Spleen (tissue), 11 donors: Measurements from ENCODE around the gene TMEM208. TPM values are rescaled to one million over a fixed set of nuclear protein-coding genes. Genes with fewer than 3 reads are reported as not detected.

ENCODE experiments used
- DNase-seq: peaks from one replicate; pipeline ENCODE4 v3.0.0-alpha.2; 2020
- H3K27ac ChIP-seq, 8 donors: fragments of 200-600 bp; sonication (generic) in 7 of 8; 1 replicate in 4 of 8; 2 replicates in 4 of 8; pipeline versions ENCODE4 v1.5.0 to v1.8.0; 2016 to 2021; ENCODE audit warnings: inconsistent platforms in 4 of 8, mild to moderate bottlenecking in 4 of 8, moderate library complexity in 1 of 8
- H3K27me3 ChIP-seq, 7 donors: fragments of 200-600 bp; sonication (generic) in 6 of 7; replicated peaks in 1 of 7; 1 replicate in 4 of 7; 2 replicates in 3 of 7; pipeline versions ENCODE4 v1.5.0 to v1.8.0; 2016 to 2021; ENCODE audit warnings: inconsistent platforms in 3 of 7, mild to moderate bottlenecking in 1 of 7
- H3K36me3 ChIP-seq, 6 donors: fragments of 200-600 bp; sonication (generic) in 5 of 6; 1 replicate in 4 of 6; 2 replicates in 2 of 6; pipeline versions ENCODE4 v1.5.0 to v1.8.0; 2016 to 2021; ENCODE audit warnings: inconsistent platforms in 2 of 6
- H3K4me1 ChIP-seq, 6 donors: fragments of 200-600 bp; sonication (generic) in 5 of 6; 1 replicate in 3 of 6; 2 replicates in 3 of 6; pipeline versions ENCODE4 v1.5.0 to v1.8.0; 2016 to 2021; ENCODE audit warnings: inconsistent platforms in 3 of 6
- H3K4me3 ChIP-seq, 8 donors: fragments of 200-600 bp; sonication (generic) in 7 of 8; 1 replicate in 4 of 8; 2 replicates in 4 of 8; pipeline versions ENCODE4 v1.5.0 to v1.8.0; 2016 to 2021; ENCODE audit warnings: inconsistent platforms in 4 of 8, mild to moderate bottlenecking in 4 of 8, moderate library complexity in 2 of 8
- H3K9me3 ChIP-seq, 8 donors: fragments of 200-600 bp; sonication (generic) in 7 of 8; 1 replicate in 4 of 8; 2 replicates in 4 of 8; pipeline versions ENCODE4 v1.5.0 to v1.8.0; 2016 to 2021; ENCODE audit warnings: inconsistent platforms in 4 of 8
- POLR2A ChIP-seq, 3 donors: fragments of 450-650 bp; IDR thresholded peaks; one replicate each; pipeline ENCODE4 v1.5.1; 2017; ENCODE audit warnings: antibody characterized with exemption in 3 of 3, mild to moderate bottlenecking in 1 of 3
- POLR2AphosphoS5 ChIP-seq, 3 donors: sonication (generic); formaldehyde crosslinking; IDR thresholded peaks; one replicate each; pipeline ENCODE4 v1.5.1; 2017; ENCODE audit warnings: antibody characterized with exemption in 3 of 3
- WGBS, 5 donors: extraction: QIAGEN DNeasy Blood & Tissue Kit in 3 of 5; methylation state at CpG; one replicate each; pipeline versions ENCODE4 v1.1.5 to v1.1.7; 2013 to 2018; 5-methylcytosine and 5-hydroxymethylcytosine counted together
- intact Hi-C: fragments of 100-400 bp; cut with DNase I; formaldehyde crosslinking; loops from one replicate; pipeline ENCODE4 v1.15.0; 2023; ENCODE audit warnings: low total_unique reads
- polyA plus RNA-seq, 3 donors: library from polyadenylated mRNA; stranded (reverse); fragments of 200-250 nt; gene quantifications; one replicate each; pipeline ENCODE4 v1.2.1, GENCODE V29; 2013
- total RNA-seq, 7 donors: library from RNA; depleted of rRNA in 3 of 7; stranded (reverse); fragments of >200 nt in 3 of 7; fragmentation: NEBNext Ultra II Directional in 4 of 7; extraction: Animal tissue kit (Norgen Biotek cat#: 25700) in 4 of 7; gene quantifications; one replicate each; pipeline versions ENCODE4 v1.1.0 to v1.2.1, GENCODE V29; 2016 to 2021
- TF ChIP-seq, protein P1 (sequence below), 11 experiments: fragments of 200-600 bp in 7 of 11; fragments of 450-650 bp in 4 of 11; sonication (generic) in 4 of 11; IDR thresholded peaks in 8 of 11; conservative IDR thresholded peaks in 3 of 11; 1 replicate in 7 of 11; 2 replicates in 4 of 11; pipeline versions ENCODE4 v1.4.0 to v1.8.0; 2016 to 2021; ENCODE audit warnings: antibody characterized with exemption in 11 of 11, inconsistent platforms in 4 of 11, mild to moderate bottlenecking in 1 of 11
- donor health status: healthy with polysubstance abuse.
- donor health status: DM: no; HTN: no; CAD: no; lungs with moderate emphysema.
- donor health status: DM: no; HTN: no; CAD: no.
- donor health status: Bipolar disorder and iron deficiency.
- donor health status: healthy.
- donor health status: DM: no; HTN: no; CAD: no.
- donor health status: DM: yes; HTN: yes; CAD: no.

TMEM208 gene
- total and polyA plus RNA-seq, 10 donors: 28.1 to 68.7 (median 35.8) TPM

DNA sequence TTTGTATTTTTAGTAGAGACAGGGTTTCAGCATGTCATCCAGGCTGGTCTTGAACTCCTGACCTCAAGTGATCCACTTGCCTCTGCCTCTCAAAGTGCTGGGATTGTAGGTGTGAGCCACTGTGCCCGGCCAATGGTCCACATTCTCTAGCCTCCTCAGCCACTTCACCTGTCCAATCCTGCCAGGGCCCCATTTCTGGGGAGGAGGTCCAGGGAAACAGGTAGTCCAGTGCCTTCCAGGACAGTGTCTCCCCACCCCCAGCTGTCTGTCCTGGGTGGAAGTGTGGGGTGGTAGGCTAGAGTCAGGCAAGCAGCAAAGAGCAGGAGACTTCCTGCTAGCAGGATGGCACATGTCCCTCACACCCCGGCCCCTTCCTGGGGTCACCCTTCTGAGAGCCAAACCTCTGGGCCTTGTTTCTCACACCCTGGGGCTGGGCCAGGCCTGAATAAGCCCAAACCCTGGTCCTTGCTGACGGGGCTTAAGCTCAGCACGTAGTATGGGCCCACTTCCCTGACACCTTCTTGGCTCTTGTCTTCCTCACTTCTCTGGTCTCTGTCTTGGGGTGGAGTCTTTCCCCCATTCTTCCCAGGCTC, 15.3 kb downstream of the TMEM208 start:
- Histone ChIP-seq H3K36me3 (peaks cover 0 to 58% (median 28%) of the 10 kb centered on the region in 6 donors), H3K4me3 (peak overlapping the region in 1 of 8 donors; percentile 10), H3K4me1 (peaks cover 50 to 97% (median 79%) of the 10 kb centered on the region in 6 donors), H3K27me3 (no peaks in the 10 kb centered on the region), H3K27ac (peak overlapping the region in 7 of 8 donors; percentile 58 to 96 (median 92)), H3K9me3 (no peaks in the 10 kb centered on the region)
- intact Hi-C loops: no loop called here
- 55 to 93% (median 69%) methylated on average over 3 to 4 of the region's 4 CpGs for WGBS, 5 donors
- peak; percentile 77 for DNase-seq
- TF ChIP-seq POLR2AphosphoS5 (IDR thresholded peaks at IDR 0.05): peak in 2 of 3 donors; percentile 11 to 38
- TF ChIP-seq, protein P1, sequence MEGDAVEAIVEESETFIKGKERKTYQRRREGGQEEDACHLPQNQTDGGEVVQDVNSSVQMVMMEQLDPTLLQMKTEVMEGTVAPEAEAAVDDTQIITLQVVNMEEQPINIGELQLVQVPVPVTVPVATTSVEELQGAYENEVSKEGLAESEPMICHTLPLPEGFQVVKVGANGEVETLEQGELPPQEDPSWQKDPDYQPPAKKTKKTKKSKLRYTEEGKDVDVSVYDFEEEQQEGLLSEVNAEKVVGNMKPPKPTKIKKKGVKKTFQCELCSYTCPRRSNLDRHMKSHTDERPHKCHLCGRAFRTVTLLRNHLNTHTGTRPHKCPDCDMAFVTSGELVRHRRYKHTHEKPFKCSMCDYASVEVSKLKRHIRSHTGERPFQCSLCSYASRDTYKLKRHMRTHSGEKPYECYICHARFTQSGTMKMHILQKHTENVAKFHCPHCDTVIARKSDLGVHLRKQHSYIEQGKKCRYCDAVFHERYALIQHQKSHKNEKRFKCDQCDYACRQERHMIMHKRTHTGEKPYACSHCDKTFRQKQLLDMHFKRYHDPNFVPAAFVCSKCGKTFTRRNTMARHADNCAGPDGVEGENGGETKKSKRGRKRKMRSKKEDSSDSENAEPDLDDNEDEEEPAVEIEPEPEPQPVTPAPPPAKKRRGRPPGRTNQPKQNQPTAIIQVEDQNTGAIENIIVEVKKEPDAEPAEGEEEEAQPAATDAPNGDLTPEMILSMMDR (IDR thresholded peaks at IDR 0.05 in 8 of 11, conservative IDR thresholded peaks at IDR 0.05 in 3 of 11): no peak
- no peak for TF ChIP-seq POLR2A (IDR thresholded peaks at IDR 0.05)

DNA sequence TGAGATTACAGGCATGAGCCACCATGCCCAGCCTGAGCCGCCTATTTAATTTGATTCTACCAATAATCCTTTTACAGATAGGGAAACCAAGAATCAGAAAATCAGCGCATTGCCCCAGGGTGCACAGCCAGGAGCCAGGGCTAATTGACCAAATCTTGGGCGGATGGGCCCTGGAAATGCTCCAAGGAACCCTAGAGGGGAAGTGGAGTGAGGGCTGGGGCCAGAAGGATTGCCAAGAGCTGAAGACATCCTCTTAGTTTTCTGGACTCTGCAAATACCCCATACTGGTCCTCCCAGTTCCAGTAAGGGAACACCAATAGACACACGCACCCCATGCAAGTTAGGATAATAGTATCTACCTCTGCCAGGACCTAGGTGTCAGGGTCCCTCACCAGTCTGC, 16.6 kb downstream of the TMEM208 start:
- H3K4me1 ChIP-seq: peaks cover 57 to 97% (median 85%) of the 10 kb centered on the region in 6 donors
- H3K9me3 ChIP-seq: no peaks in the 10 kb centered on the region
- TF ChIP-seq POLR2AphosphoS5 (IDR thresholded peaks at IDR 0.05): no peak
- TF ChIP-seq, protein P1 (IDR thresholded peaks at IDR 0.05 in 8 of 11, conservative IDR thresholded peaks at IDR 0.05 in 3 of 11): no peak
- WGBS, 5 donors: 56 to 76% (median 67%) methylated on average over 4 of the region's 4 CpGs
- H3K27me3 ChIP-seq: peaks cover 0 to 6% (median 0%) of the 10 kb centered on the region in 7 donors
- peaks cover 0 to 46% (median 15%) of the 10 kb centered on the region in 6 donors for H3K36me3 ChIP-seq
- peak; percentile 73 for DNase-seq
- intact Hi-C loops: no loop called here
- H3K4me3 ChIP-seq: peak overlapping the region in 5 of 8 donors; percentile 87 to 95 (median 93)
- peak overlapping the region; percentile 89 to 96 (median 92) for H3K27ac ChIP-seq

DNA sequence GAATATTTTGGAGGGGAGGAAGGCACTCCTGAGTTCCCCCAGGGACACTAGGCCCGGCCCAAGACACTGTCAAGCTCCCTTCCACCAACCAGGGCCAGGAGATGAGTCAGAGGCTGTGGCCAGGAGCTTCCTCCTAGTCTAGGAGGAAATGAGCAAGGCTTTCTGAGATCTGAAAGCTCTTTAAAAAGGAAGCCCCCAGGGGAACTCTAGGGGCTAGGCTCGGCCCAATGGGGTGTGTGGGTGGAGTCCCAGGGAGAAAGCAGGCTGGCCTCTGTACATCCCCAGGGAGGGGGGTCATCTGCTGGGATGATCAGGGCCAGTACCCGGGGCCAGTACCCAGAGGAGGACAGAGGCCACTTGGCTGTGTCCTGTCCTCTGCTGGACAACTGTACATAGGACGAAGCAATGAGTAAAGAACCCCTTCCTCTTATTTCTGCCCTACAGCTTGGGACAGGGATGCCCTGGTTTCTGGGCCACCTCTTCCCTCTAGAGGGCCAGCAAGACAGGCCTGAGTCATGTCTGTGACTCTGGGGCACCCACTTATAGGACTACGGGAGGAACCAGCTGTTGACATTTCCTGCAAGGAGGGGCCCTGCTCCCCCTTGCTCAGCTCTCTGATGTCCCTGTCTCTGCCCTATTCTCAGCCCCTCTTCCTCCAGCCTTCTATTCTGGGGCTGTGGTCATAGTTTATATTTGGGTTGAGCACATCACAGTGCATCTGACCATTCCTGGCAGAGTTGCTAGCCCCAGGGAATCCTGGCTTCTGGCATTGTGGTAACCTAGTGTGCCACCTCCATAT, 17.7 kb downstream of the TMEM208 start:
- no peaks in the 10 kb centered on the region for H3K9me3 ChIP-seq
- intact Hi-C loops: no loop called here
- TF ChIP-seq POLR2A (IDR thresholded peaks at IDR 0.05) (no peak), POLR2AphosphoS5 (IDR thresholded peaks at IDR 0.05) (peak; percentile 47 to 83 (median 71))
- TF ChIP-seq, protein P1 (IDR thresholded peaks at IDR 0.05 in 8 of 11, conservative IDR thresholded peaks at IDR 0.05 in 3 of 11): peak in 4 of 11 experiments; percentile 9 to 30 (median 19)
- DNase-seq: peak; percentile 95
- 0 to 15% (median 5%) methylated on average over 5 of the region's 5 CpGs for WGBS, 5 donors
- H3K27me3 ChIP-seq: peaks cover 0 to 17% (median 7%) of the 10 kb centered on the region in 7 donors
- H3K27ac ChIP-seq: peak overlapping the region; percentile 89 to 96 (median 92)
- peaks cover 57 to 97% (median 88%) of the 10 kb centered on the region in 6 donors for H3K4me1 ChIP-seq
- peak overlapping the region in 7 of 8 donors; percentile 87 to 95 (median 93) for H3K4me3 ChIP-seq
- H3K36me3 ChIP-seq: peaks cover 0 to 35% (median 4%) of the 10 kb centered on the region in 6 donors

DNA sequence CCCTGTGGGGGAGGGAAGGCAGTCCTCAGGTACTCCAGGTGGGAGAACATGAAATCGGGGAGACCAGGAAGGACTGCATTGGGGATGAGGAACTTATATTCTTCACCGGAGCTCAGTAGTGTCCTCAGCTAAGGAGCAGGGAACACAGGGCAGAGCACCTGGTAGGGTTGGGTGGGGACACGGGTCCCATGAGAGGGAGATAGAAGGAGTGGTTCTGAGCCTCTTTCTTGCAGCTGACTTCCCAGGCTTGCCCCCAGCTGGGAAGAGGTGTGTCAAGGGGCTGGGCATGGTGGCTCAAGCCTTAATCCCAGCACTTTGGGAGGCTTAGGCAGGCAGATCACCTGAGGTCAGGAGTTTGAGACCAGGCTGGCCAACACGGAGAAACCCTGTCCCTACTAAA, 18.3 kb downstream of the TMEM208 start:
- WGBS, 5 donors: 31 to 48% (median 39%) methylated on average over 4 of the region's 4 CpGs
- H3K4me1 ChIP-seq: peaks cover 56 to 97% (median 84%) of the 10 kb centered on the region in 6 donors
- peak overlapping the region; percentile 89 to 96 (median 92) for H3K27ac ChIP-seq
- H3K4me3 ChIP-seq: peak overlapping the region; percentile 65 to 95 (median 93)
- DNase-seq: peak; percentile 74
- H3K9me3 ChIP-seq: no peaks in the 10 kb centered on the region
- TF ChIP-seq POLR2AphosphoS5 (IDR thresholded peaks at IDR 0.05): no peak
- TF ChIP-seq, protein P1 (IDR thresholded peaks at IDR 0.05 in 8 of 11, conservative IDR thresholded peaks at IDR 0.05 in 3 of 11): no peak
- no peak for TF ChIP-seq POLR2A (IDR thresholded peaks at IDR 0.05)
- peaks cover 0 to 29% (median 1%) of the 10 kb centered on the region in 6 donors for H3K36me3 ChIP-seq
- intact Hi-C loops: no loop called here
- H3K27me3 ChIP-seq: peaks cover 0 to 23% (median 7%) of the 10 kb centered on the region in 7 donors
